ENCODE data around the gene CAMK2A.

The CAMK2A gene

DNA sequence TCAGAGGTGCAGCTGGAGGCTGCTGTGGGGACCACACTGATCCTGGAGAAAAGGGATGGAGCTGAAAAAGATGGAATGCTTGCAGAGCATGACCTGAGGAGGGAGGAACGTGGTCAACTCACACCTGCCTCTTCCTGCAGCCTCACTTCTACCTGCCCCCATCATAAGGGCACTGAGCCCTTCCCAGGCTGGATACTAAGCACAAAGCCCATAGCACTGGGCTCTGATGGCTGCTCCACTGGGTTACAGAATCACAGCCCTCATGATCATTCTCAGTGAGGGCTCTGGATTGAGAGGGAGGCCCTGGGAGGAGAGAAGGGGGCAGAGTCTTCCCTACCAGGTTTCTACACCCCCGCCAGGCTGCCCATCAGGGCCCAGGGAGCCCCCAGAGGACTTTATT lies 105.6 kb downstream of the CAMK2A start:
- no peak overlapping the region for H3K9ac ChIP-seq (ENCODE audit: low read length)
- no peaks in the 10 kb centered on the region for H3K9me3 ChIP-seq (ENCODE audit: insufficient read depth, low read length)
- no peaks in the 10 kb centered on the region for H3K36me3 ChIP-seq (ENCODE audit: low read length)
- no peaks in the 10 kb centered on the region for H3K27me3 ChIP-seq (ENCODE audit: low read length)
- TF ChIP-seq EZH2phosphoT487 (conservative IDR thresholded peaks at IDR 0.05; ENCODE audit: low read length), result no peak
- TF ChIP-seq, protein P1, sequence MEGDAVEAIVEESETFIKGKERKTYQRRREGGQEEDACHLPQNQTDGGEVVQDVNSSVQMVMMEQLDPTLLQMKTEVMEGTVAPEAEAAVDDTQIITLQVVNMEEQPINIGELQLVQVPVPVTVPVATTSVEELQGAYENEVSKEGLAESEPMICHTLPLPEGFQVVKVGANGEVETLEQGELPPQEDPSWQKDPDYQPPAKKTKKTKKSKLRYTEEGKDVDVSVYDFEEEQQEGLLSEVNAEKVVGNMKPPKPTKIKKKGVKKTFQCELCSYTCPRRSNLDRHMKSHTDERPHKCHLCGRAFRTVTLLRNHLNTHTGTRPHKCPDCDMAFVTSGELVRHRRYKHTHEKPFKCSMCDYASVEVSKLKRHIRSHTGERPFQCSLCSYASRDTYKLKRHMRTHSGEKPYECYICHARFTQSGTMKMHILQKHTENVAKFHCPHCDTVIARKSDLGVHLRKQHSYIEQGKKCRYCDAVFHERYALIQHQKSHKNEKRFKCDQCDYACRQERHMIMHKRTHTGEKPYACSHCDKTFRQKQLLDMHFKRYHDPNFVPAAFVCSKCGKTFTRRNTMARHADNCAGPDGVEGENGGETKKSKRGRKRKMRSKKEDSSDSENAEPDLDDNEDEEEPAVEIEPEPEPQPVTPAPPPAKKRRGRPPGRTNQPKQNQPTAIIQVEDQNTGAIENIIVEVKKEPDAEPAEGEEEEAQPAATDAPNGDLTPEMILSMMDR (IDR thresholded peaks at IDR 0.05; ENCODE audit: insufficient read depth, low read length, poor library complexity, severe bottlenecking), result no peak
- no peak overlapping the region for H3K27ac ChIP-seq (ENCODE audit: low read depth, low read length)
- H3K4me2 ChIP-seq (ENCODE audit: low read depth, low read length, poor library complexity, severe bottlenecking), result no peak overlapping the region
- H3F3A ChIP-seq (ENCODE audit: insufficient read depth), result no peaks in the 10 kb centered on the region
- no peak overlapping the region for H2AFZ ChIP-seq (ENCODE audit: low read depth, low read length, severe bottlenecking)
- no peak overlapping the region for H3K4me3 ChIP-seq (ENCODE audit: insufficient read depth, low read length, poor library complexity, severe bottlenecking)
- H4K20me1 ChIP-seq (ENCODE audit: low read depth, low read length), result no peaks in the 10 kb centered on the region
- no peaks in the 10 kb centered on the region for H3K79me2 ChIP-seq (ENCODE audit: insufficient read depth, low read length)
- H3K9me2 ChIP-seq (replicated peaks; ENCODE audit: insufficient read depth, low read length), result no peaks in the 10 kb centered on the region

DNA sequence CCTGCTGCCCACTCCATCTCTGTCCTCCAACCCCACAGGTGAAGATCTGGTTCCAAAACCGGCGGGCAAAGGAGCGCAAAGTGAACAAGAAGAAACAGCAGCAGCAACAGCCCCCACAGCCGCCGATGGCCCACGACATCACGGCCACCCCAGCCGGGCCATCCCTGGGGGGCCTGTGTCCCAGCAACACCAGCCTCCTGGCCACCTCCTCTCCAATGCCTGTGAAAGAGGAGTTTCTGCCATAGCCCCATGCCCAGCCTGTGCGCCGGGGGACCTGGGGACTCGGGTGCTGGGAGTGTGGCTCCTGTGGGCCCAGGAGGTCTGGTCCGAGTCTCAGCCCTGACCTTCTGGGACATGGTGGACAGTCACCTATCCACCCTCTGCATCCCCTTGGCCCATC lies 106.1 kb downstream of the CAMK2A start:
- Histone ChIP-seq H3F3A (ENCODE audit: insufficient read depth) (no peaks in the 10 kb centered on the region), H3K9me2 (replicated peaks; ENCODE audit: insufficient read depth, low read length) (no peaks in the 10 kb centered on the region), H2AFZ (ENCODE audit: low read depth, low read length, severe bottlenecking) (no peak overlapping the region), H3K27ac (ENCODE audit: low read depth, low read length) (no peak overlapping the region), H3K27me3 (ENCODE audit: low read length) (no peaks in the 10 kb centered on the region), H3K4me3 (ENCODE audit: insufficient read depth, low read length, poor library complexity, severe bottlenecking) (no peak overlapping the region), H3K36me3 (ENCODE audit: low read length) (no peaks in the 10 kb centered on the region), H3K79me2 (ENCODE audit: insufficient read depth, low read length) (no peaks in the 10 kb centered on the region), H3K9me3 (ENCODE audit: insufficient read depth, low read length) (no peaks in the 10 kb centered on the region), H3K9ac (ENCODE audit: low read length) (no peak overlapping the region), H4K20me1 (ENCODE audit: low read depth, low read length) (no peaks in the 10 kb centered on the region), H3K4me2 (ENCODE audit: low read depth, low read length, poor library complexity, severe bottlenecking) (no peak overlapping the region)
- TF ChIP-seq EZH2phosphoT487 (conservative IDR thresholded peaks at IDR 0.05; ENCODE audit: low read length), result no peak
- TF ChIP-seq, protein P1 (IDR thresholded peaks at IDR 0.05; ENCODE audit: insufficient read depth, low read length, poor library complexity, severe bottlenecking), result no peak

DNA sequence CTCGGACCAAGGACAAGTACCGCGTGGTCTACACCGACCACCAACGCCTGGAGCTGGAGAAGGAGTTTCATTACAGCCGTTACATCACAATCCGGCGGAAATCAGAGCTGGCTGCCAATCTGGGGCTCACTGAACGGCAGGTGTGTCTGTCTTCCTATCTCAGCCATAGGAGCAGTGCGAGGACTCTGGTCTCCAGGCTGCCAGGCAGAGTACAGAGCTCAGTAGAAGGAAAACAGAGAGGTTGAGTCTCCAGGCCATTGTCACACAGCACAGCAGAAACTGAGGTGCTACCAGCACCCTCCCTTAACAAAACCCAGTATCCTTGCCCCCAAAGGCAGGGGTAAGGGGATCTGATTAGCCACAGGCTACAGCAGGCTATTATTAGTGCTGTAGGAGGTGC lies 106.8 kb downstream of the CAMK2A start:
- Histone ChIP-seq H3K36me3 (ENCODE audit: low read length) (no peaks in the 10 kb centered on the region), H3K27me3 (ENCODE audit: low read length) (no peaks in the 10 kb centered on the region)
- TF ChIP-seq, protein P1 (IDR thresholded peaks at IDR 0.05; ENCODE audit: insufficient read depth, low read length, poor library complexity, severe bottlenecking), result no peak
- TF ChIP-seq EZH2phosphoT487 (conservative IDR thresholded peaks at IDR 0.05; ENCODE audit: low read length), result no peak

More for the DNA sequence above, 106.8 kb downstream of the CAMK2A start:
- H4K20me1 ChIP-seq (ENCODE audit: low read depth, low read length), result no peaks in the 10 kb centered on the region
- H3F3A ChIP-seq (ENCODE audit: insufficient read depth), result no peaks in the 10 kb centered on the region
- no peak overlapping the region for H3K4me2 ChIP-seq (ENCODE audit: low read depth, low read length, poor library complexity, severe bottlenecking)
- H3K79me2 ChIP-seq (ENCODE audit: insufficient read depth, low read length), result no peaks in the 10 kb centered on the region
- no peak overlapping the region for H3K4me3 ChIP-seq (ENCODE audit: insufficient read depth, low read length, poor library complexity, severe bottlenecking)
- no peak overlapping the region for H2AFZ ChIP-seq (ENCODE audit: low read depth, low read length, severe bottlenecking)
- H3K27ac ChIP-seq (ENCODE audit: low read depth, low read length), result no peak overlapping the region
- H3K9ac ChIP-seq (ENCODE audit: low read length), result no peak overlapping the region
- H3K9me2 ChIP-seq (replicated peaks; ENCODE audit: insufficient read depth, low read length), result no peaks in the 10 kb centered on the region
- H3K9me3 ChIP-seq (ENCODE audit: insufficient read depth, low read length), result no peaks in the 10 kb centered on the region
